IMR-90 (cell line): ENCODE results near the gene PITHD1. TPM values are rescaled to one million over a fixed set of nuclear protein-coding genes. Genes with fewer than 3 reads are reported as not detected.

Experiments
- ATAC-seq: fragments of 200-7000 bp; cut with Tn5 transposase; 2 replicates; pipeline ENCODE4 v1.9.1; 2020; ENCODE audit warnings: low read depth, mild to moderate bottlenecking, moderate library complexity
- BruUV-seq: library from RNA; stranded (reverse); fragments of 400-500 nt; replicated peaks from 2 replicates; lab custom pipeline; 2021; lab: Mats Ljungman, UMichigan
- CTCF ChIA-PET: fragments of 300-600 bp; formaldehyde crosslinking; extraction: SDS; loops from one replicate; lab custom pipeline; 2021; ENCODE audit warnings: antibody characterized with exemption; lab: Yijun Ruan, JAX
- POLR2A ChIA-PET: fragments of 300-600 bp; sonication (Branson Sonifier 250); formaldehyde crosslinking; loops from one replicate; lab custom pipeline; 2022; ENCODE audit warnings: antibody characterized with exemption; ENCODE audit not compliant: unreplicated experiment; lab: Charles Lee
- DNase-seq: peaks from one replicate; pipeline ENCODE4 v3.0.0; 2013
- H2AFZ ChIP-seq: replicated peaks from 2 replicates; pipeline ENCODE3; 2013; ENCODE audit warnings: low read length, mild to moderate bottlenecking; ENCODE audit not compliant: poor library complexity
- H2AK5ac ChIP-seq: 2 replicates; pipeline ENCODE4 v1.6.1; 2013; ENCODE audit warnings: low read depth, low read length, inconsistent platforms
- H2AK9ac ChIP-seq: replicated peaks from 2 replicates; pipeline ENCODE3; 2013; ENCODE audit warnings: mild to moderate bottlenecking, low read depth, low read length, moderate library complexity; ENCODE audit not compliant: poor library complexity
- H2BK120ac ChIP-seq: 2 replicates; pipeline ENCODE4 v1.6.1; 2013; ENCODE audit warnings: low read depth, low read length, inconsistent platforms
- H2BK15ac ChIP-seq: 3 replicates; pipeline ENCODE4 v1.6.1; 2013; ENCODE audit warnings: low read depth, low read length, inconsistent platforms
- H2BK20ac ChIP-seq: 2 replicates; pipeline ENCODE4 v1.6.1; 2013; ENCODE audit warnings: low read depth, mild to moderate bottlenecking, inconsistent platforms, low read length, moderate library complexity
- H2BK5ac ChIP-seq: 2 replicates; pipeline ENCODE4 v1.6.1; 2013; ENCODE audit warnings: mild to moderate bottlenecking, low read depth, low read length, inconsistent platforms; ENCODE audit not compliant: poor library complexity, severe bottlenecking
- H3K14ac ChIP-seq: replicated peaks from 2 replicates; pipeline ENCODE4 v1.6.1; 2013; ENCODE audit warnings: low read depth, low read length, inconsistent platforms
- H3K18ac ChIP-seq: 2 replicates; pipeline ENCODE4 v1.6.1; 2013; ENCODE audit warnings: low read depth, low read length, control low read depth
- H3K23ac ChIP-seq: 2 replicates; pipeline ENCODE4 v1.6.1; 2013; ENCODE audit warnings: low read depth, low read length, inconsistent platforms
- H3K27ac ChIP-seq: 2 replicates; pipeline ENCODE4 v1.5.1; 2013; ENCODE audit warnings: mild to moderate bottlenecking, control low read depth, low read length; ENCODE audit not compliant: insufficient read depth
- H3K27me3 ChIP-seq: 2 replicates; pipeline ENCODE4 v1.6.1; 2013; ENCODE audit warnings: low read length; ENCODE audit not compliant: control insufficient read depth, insufficient read depth
- H3K36me3 ChIP-seq: 2 replicates; pipeline ENCODE4 v1.6.1; 2013; ENCODE audit warnings: low read length, mixed read lengths; ENCODE audit not compliant: control insufficient read depth, insufficient read depth
- H3K4ac ChIP-seq: 2 replicates; pipeline ENCODE4 v1.6.1; 2013; ENCODE audit warnings: low read depth, low read length, inconsistent platforms
- H3K4me1 ChIP-seq: 2 replicates; pipeline ENCODE4 v1.6.1; 2013; ENCODE audit warnings: low read length, mixed read lengths; ENCODE audit not compliant: control insufficient read depth, insufficient read depth
- H3K4me2 ChIP-seq: 2 replicates; pipeline ENCODE4 v1.6.1; 2013; ENCODE audit warnings: low read depth, mild to moderate bottlenecking, control low read depth, low read length, moderate library complexity
- H3K4me3 ChIP-seq: 2 replicates; pipeline ENCODE4 v1.5.1; 2013; ENCODE audit warnings: low read depth, mild to moderate bottlenecking, control low read depth, low read length, moderate library complexity; ENCODE audit not compliant: insufficient read depth
- H3K56ac ChIP-seq: 2 replicates; pipeline ENCODE4 v1.6.1; 2013; ENCODE audit warnings: low read length, inconsistent platforms; ENCODE audit not compliant: insufficient read depth; ENCODE audit errors: extremely low read depth
- H3K79me1 ChIP-seq, 2 experiments: 2 replicates each; pipeline ENCODE4 v1.6.1; 2013; ENCODE audit warnings: low read length in 2 of 2, inconsistent platforms in 1 of 2, low read depth in 1 of 2
- H3K9ac ChIP-seq: 2 replicates; pipeline ENCODE4 v1.6.1; 2013; ENCODE audit warnings: low read depth, low read length, control low read depth
- H3K9me1 ChIP-seq: 2 replicates; pipeline ENCODE4 v1.6.1; 2013; ENCODE audit warnings: low read length, inconsistent platforms; ENCODE audit not compliant: insufficient read depth
- H3K9me3 ChIP-seq: 2 replicates; pipeline ENCODE4 v1.6.1; 2013; ENCODE audit warnings: low read length; ENCODE audit not compliant: control insufficient read depth, insufficient read depth
- H4K20me1 ChIP-seq: 2 replicates; pipeline ENCODE4 v1.6.1; 2013; ENCODE audit warnings: low read length, inconsistent platforms; ENCODE audit not compliant: insufficient read depth
- H4K5ac ChIP-seq: 2 replicates; pipeline ENCODE4 v1.6.1; 2013; ENCODE audit warnings: mild to moderate bottlenecking, low read depth, low read length, control low read depth
- H4K8ac ChIP-seq, 2 experiments: 2 replicates each; pipeline ENCODE4 v1.6.1; 2013; ENCODE audit warnings: low read depth in 2 of 2, low read length in 2 of 2, control low read depth in 1 of 2, inconsistent platforms in 1 of 2
- H4K91ac ChIP-seq: 2 replicates; pipeline ENCODE4 v1.6.1; 2013; ENCODE audit warnings: low read depth, low read length, inconsistent platforms; ENCODE audit not compliant: insufficient read depth
- FOS ChIP-seq: fragments of 150-350 bp; IDR thresholded peaks from 2 replicates; pipeline ENCODE4 v1.6.1; 2016; ENCODE audit warnings: low read depth, low read length
- MXI1 ChIP-seq: IDR thresholded peaks from 2 replicates; pipeline ENCODE4 v1.6.1; 2012; ENCODE audit warnings: low read depth, mild to moderate bottlenecking, low read length, moderate library complexity, borderline replicate concordance
- RAD21 ChIP-seq: IDR thresholded peaks from 2 replicates; pipeline ENCODE4 v1.6.1; 2012; ENCODE audit warnings: low read length, improper control_type of control experiment
- RCOR1 ChIP-seq: IDR thresholded peaks from 2 replicates; pipeline ENCODE4 v1.6.1; 2012; ENCODE audit warnings: mild to moderate bottlenecking, low read length, improper control_type of control experiment; ENCODE audit not compliant: insufficient replicate concordance
- RFX5 ChIP-seq: IDR thresholded peaks from 2 replicates; pipeline ENCODE4 v1.8.0; 2012; ENCODE audit warnings: low read depth, mild to moderate bottlenecking, low read length, moderate library complexity
- USF2 ChIP-seq: fragments of 150-350 bp; IDR thresholded peaks from 2 replicates; pipeline ENCODE4 v1.6.1; 2017; ENCODE audit warnings: mild to moderate bottlenecking, antibody characterized with exemption, low read length, low read depth
- WGBS, 2 experiments: methylation state at CpG; one replicate each; pipeline versions ENCODE4 v1.1.5 to v1.1.7; 2013; ENCODE audit warnings: missing lambda C conversion rate in 2 of 2; ENCODE audit not compliant: insufficient read length in 1 of 2; ENCODE audit errors: extremely low coverage in 2 of 2; 5-methylcytosine and 5-hydroxymethylcytosine counted together
- dilution Hi-C: fragments of 300-500 bp; cut with HindIII; formaldehyde crosslinking; loops from one replicate; pipeline ENCODE4 v1.14.3; 2018; ENCODE audit warnings: low sequenced_read_pairs; ENCODE audit not compliant: unreplicated experiment
- in situ Hi-C: fragments of 300-500 bp; cut with MboI; formaldehyde crosslinking; loops from 3 replicates; pipeline ENCODE4 v1.14.3; 2019; ENCODE audit warnings: low sequenced_read_pairs, inconsistent platforms, mixed read lengths
- intact Hi-C: fragments of 100-400 bp; cut with micrococcal nuclease; formaldehyde crosslinking; loops from 2 replicates; pipeline ENCODE4 v1.10.0; 2022
- polyA plus RNA-seq, 3 experiments: library from polyadenylated mRNA; depleted of rRNA; stranded (reverse); fragments of >200 nt; gene quantifications; 2 replicates each; pipeline ENCODE4 v1.2.3, GENCODE V29; 2012; ENCODE audit warnings: low replicate concordance in 1 of 3
- total RNA-seq: library from RNA; depleted of rRNA; stranded (reverse); fragments of >200 nt; gene quantifications from 2 replicates; pipeline ENCODE4 v1.2.3, GENCODE V29; 2012
- TF ChIP-seq, protein P1 (sequence below): fragments of 150-350 bp; IDR thresholded peaks from 2 replicates; pipeline ENCODE4 v1.6.1; 2016; ENCODE audit warnings: low read depth, mild to moderate bottlenecking, low read length, moderate library complexity, borderline replicate concordance

The PITHD1 gene
- total and polyA plus RNA-seq, 2 of the 4 experiments (the other 2 are of a cell fraction), result 23.8 to 32.0 TPM

GRCh38 chr1:23817633-23818032 lies 39.4 kb downstream of the PITHD1 start:
- Histone ChIP-seq H2BK120ac (no peak overlapping the region), H3K27me3 (no peaks in the 10 kb centered on the region)

More at GRCh38 chr1:23817633-23818032, 39.4 kb downstream of the PITHD1 start:
- no peaks in the 10 kb centered on the region; a peak in 1 of 4 replicates for H3K79me1 ChIP-seq
- no peak overlapping the region for H2AK5ac ChIP-seq
- no peak overlapping the region for H3K4me2 ChIP-seq
- TF ChIP-seq MXI1 (no peak), RCOR1 (no peak), RAD21 (no peak), USF2 (no peak), RFX5 (no peak), FOS (no peak)
- TF ChIP-seq, protein P1, sequence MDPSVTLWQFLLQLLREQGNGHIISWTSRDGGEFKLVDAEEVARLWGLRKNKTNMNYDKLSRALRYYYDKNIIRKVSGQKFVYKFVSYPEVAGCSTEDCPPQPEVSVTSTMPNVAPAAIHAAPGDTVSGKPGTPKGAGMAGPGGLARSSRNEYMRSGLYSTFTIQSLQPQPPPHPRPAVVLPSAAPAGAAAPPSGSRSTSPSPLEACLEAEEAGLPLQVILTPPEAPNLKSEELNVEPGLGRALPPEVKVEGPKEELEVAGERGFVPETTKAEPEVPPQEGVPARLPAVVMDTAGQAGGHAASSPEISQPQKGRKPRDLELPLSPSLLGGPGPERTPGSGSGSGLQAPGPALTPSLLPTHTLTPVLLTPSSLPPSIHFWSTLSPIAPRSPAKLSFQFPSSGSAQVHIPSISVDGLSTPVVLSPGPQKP, result no peak
- no peak overlapping the region for H4K5ac ChIP-seq
- no peak overlapping the region for H3K23ac ChIP-seq
- no peaks in the 10 kb centered on the region for H3K9me1 ChIP-seq
- H3K4me1 ChIP-seq, result no peaks in the 10 kb centered on the region
- DNase-seq (no peak), ATAC-seq (no peak)
- dilution Hi-C loops (no loop called here), intact Hi-C loops (no loop called here), in situ Hi-C loops (no loop called here)
- H3K36me3 ChIP-seq, result peaks cover 33% of the 10 kb centered on the region
- no peaks in the 10 kb centered on the region for H4K20me1 ChIP-seq
- no peak overlapping the region for H3K27ac ChIP-seq
- no peak overlapping the region for H2AK9ac ChIP-seq
- ChIA-PET POLR2A (no interaction called here), CTCF (no interaction called here)
- no peak overlapping the region for H3K4me3 ChIP-seq
- H3K9me3 ChIP-seq, result no peaks in the 10 kb centered on the region
- 78% methylated on average over 1 of the region's 3 CpGs; no CpG with 5 or more reads in 1 of the 2 experiments for WGBS, 2 experiments
- no peak overlapping the region for H2AFZ ChIP-seq
- H2BK15ac ChIP-seq, result no peak overlapping the region
- no peak overlapping the region for H3K9ac ChIP-seq
- no peak overlapping the region for H2BK20ac ChIP-seq
- H3K14ac ChIP-seq, result no peak overlapping the region
- no peak overlapping the region for H4K8ac ChIP-seq
- no peak overlapping the region for H3K56ac ChIP-seq
- no TSS peak for BruUV-seq
- no peak overlapping the region for H4K91ac ChIP-seq
- no peak overlapping the region for H3K18ac ChIP-seq
- H2BK5ac ChIP-seq, result no peak overlapping the region
- no peak overlapping the region for H3K4ac ChIP-seq
